GM12873 (cell line): ENCODE measurements around the gene LCN12.

ENCODE experiments used
- TF ChIP-seq, protein P1 (sequence below): IDR thresholded peaks from 2 replicates; pipeline ENCODE4 v1.5.1; 2012; ENCODE audit warnings: low read depth, mild to moderate bottlenecking, moderate library complexity, low read length, control low read depth; ENCODE audit not compliant: insufficient read depth; ENCODE audit errors: missing control alignments

LCN12 gene

DNA sequence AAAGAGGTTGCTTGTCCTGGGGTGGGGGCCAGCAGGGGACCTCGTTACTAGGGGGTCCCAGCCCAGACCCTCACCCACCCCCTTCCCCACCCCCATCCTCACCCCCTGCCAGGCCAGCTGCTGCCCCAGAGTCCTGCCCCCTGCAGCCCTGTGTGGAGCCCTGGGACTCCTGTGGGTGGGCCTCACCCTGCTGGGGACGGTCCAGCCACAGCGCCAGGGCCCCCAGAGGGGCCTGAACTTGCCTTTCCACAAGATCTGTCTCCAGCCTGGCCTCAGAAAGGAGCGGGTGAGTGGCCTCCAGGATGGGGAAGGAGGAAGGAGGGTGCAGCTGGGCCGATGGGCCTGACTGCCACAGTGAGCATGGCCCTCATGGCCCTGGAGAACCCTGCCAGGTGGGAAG is 17.7 kb downstream of the LCN12 start:
- TF ChIP-seq, protein P1, sequence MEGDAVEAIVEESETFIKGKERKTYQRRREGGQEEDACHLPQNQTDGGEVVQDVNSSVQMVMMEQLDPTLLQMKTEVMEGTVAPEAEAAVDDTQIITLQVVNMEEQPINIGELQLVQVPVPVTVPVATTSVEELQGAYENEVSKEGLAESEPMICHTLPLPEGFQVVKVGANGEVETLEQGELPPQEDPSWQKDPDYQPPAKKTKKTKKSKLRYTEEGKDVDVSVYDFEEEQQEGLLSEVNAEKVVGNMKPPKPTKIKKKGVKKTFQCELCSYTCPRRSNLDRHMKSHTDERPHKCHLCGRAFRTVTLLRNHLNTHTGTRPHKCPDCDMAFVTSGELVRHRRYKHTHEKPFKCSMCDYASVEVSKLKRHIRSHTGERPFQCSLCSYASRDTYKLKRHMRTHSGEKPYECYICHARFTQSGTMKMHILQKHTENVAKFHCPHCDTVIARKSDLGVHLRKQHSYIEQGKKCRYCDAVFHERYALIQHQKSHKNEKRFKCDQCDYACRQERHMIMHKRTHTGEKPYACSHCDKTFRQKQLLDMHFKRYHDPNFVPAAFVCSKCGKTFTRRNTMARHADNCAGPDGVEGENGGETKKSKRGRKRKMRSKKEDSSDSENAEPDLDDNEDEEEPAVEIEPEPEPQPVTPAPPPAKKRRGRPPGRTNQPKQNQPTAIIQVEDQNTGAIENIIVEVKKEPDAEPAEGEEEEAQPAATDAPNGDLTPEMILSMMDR, result no peak

GRCh38 chr9:136970361-136970760 is 18.3 kb downstream of the LCN12 start:
- TF ChIP-seq, protein P1, result no peak

DNA sequence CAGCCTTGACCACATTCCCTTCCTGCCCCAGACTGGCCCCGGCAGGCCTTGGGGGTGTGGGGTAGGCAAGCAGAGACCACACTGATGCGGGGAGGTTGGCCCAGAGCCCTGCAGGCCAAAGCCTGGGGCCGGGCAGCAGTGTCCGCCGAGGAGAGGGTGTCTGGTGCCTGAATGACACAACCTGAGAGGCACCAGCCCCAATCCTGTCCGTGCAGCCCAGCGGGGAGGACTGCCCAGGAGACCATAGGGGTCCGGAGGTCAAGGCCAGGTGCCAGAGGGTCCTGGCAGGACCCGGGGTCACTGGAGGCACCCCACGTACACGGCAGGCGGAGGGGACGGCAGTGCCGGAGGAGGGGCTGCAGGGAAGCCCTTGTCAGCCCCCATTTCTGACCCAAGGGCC is 19.7 kb downstream of the LCN12 start:
- TF ChIP-seq, protein P1, result no peak

- TF ChIP-seq, protein P1, result no peak
Measured at GRCh38 chr9:136972335-136972734, 20.3 kb downstream of the LCN12 start.

- TF ChIP-seq, protein P1, result no peak
Measured at GRCh38 chr9:136972743-136973142, 20.7 kb downstream of the LCN12 start.

DNA sequence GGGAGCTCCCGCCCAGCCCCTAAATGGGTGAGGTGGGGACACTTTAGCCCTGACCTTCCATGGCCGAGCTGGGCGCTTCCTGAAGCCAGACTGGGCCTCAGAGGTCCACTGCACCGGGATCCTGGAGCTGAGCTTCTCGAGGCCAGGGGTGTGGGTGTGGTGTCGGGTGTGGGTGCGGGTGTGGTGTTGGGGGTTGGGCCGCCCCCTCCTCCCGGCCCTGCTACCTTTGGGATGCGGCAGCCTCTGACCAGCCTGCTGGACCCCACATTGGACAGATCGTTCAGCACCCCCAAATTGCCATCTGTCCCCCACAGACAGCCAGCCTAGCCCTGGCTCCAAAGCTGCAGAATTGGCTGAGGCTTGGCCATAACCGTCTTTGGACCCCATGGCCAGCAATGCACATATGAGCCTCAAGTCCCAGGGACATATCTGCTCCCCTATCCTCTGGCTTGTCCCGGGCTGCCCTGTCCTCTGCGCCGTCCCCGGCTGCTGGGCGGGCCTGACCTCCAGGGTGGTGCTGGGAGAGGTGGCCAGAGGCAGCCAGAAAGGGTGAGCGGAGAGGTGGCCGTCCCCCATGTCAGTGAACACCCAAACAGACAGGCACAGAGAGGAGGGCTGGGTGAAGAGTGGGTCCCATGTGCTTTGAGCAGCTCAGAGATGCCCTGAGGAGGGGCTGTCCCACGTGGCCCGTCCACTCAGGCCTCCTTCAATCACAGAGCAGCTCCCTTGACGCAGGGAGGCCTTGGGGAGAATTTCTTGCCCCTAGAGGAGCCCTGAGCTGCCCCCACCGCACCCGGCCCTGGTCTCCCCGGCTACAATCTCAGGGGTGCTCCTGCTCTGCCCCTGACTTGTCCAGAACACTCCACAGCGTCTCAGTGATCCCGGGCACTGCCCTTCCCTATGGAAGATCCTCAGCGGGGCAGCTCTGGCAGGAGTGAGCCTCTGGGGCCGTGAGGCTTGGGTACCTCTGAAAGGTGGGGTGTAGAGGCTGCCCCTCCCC is 21.8 kb downstream of the LCN12 start:
- TF ChIP-seq, protein P1, result no peak

DNA sequence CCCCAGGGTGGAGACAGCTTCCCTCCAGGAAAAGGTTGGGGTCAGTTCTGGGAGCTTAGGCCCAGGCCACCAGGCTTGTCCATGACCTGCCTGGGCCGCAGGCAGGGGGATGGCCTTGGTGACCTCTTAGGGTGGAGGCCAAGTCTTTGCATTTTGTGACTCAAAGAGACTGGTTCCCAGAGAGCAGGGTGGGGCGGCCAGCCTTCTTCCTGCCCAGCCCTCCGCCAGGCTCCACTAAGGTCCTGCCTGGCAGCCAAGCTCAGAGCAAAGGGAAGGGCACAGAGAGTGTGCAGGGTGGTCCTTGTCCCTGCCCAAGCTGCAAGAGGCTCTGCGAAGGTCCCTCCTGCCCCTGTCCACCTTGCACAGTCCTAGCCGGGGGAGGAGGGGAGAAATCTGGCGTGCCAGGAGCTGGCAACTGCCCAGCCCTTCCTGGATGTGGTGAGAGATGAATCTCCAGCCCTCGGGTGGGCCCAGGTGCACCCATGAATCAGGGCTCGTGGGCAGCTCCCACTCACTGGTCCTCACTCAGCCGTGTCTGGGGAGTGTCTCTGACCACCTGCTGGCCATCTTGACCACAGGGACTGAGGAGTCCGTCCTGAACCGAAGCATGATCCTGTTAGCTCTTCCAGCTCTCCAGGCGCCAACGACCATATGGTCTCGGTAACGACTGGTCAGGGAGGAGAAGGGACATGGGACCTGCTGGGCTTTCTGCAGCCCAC is 22.9 kb downstream of the LCN12 start:
- TF ChIP-seq, protein P1, result no peak
